WTC11 (cell line): ENCODE measurements around the gene DNAH1.

Experiments
- ATF1 ChIP-seq: sonication (generic); formaldehyde crosslinking; IDR thresholded peaks from 2 replicates; pipeline ENCODE4 v1.8.1; 2023; ENCODE audit warnings: mild to moderate bottlenecking, moderate library complexity, missing genetic modification reagents
- CBFB ChIP-seq: sonication (generic); formaldehyde crosslinking; IDR thresholded peaks from 2 replicates; pipeline ENCODE4 v1.8.1; 2022; ENCODE audit warnings: mild to moderate bottlenecking, low read depth, missing genetic modification reagents
- ESRRA ChIP-seq: sonication (generic); formaldehyde crosslinking; IDR thresholded peaks from 2 replicates; pipeline ENCODE4 v1.8.1; 2022; ENCODE audit warnings: mild to moderate bottlenecking, missing genetic modification reagents, borderline replicate concordance
- FOXJ3 ChIP-seq: sonication (generic); formaldehyde crosslinking; IDR thresholded peaks from 2 replicates; pipeline ENCODE4 v1.9.0; 2021; ENCODE audit warnings: missing genetic modification reagents, mild to moderate bottlenecking, borderline replicate concordance
- RORB ChIP-seq: fragments of 250-450 bp; sonication (Bioruptor Pico); IDR thresholded peaks from 2 replicates; pipeline ENCODE4 v1.9.0; 2021; ENCODE audit warnings: mild to moderate bottlenecking
- ZBTB21 ChIP-seq: sonication (generic); formaldehyde crosslinking; IDR thresholded peaks from 2 replicates; pipeline ENCODE4 v1.8.1; 2023; ENCODE audit warnings: mild to moderate bottlenecking, missing genetic modification reagents, borderline replicate concordance
- ZNF416 ChIP-seq: fragments of 250-450 bp; sonication (Bioruptor Pico); IDR thresholded peaks from 2 replicates; pipeline ENCODE4 v1.9.0; 2021; ENCODE audit warnings: mild to moderate bottlenecking, inconsistent platforms
- TF ChIP-seq, protein P1 (sequence below): sonication (generic); formaldehyde crosslinking; conservative IDR thresholded peaks from 2 replicates; pipeline ENCODE4 v1.8.1; 2023; ENCODE audit warnings: mild to moderate bottlenecking, low read depth, missing genetic modification reagents, moderate library complexity
- TF ChIP-seq, protein P2 (sequence below): sonication (generic); formaldehyde crosslinking; IDR thresholded peaks from 2 replicates; pipeline ENCODE4 v1.8.1; 2022; ENCODE audit warnings: mild to moderate bottlenecking, missing genetic modification reagents, moderate library complexity, borderline replicate concordance
- TF ChIP-seq, protein P3 (sequence below): fragments of 200-600 bp; IDR thresholded peaks from 2 replicates; pipeline ENCODE4 v1.8.0; 2022; ENCODE audit warnings: antibody characterized with exemption
- TF ChIP-seq, protein P4 (sequence below): sonication (generic); formaldehyde crosslinking; IDR thresholded peaks from 2 replicates; pipeline ENCODE4 v1.8.0; 2022; ENCODE audit warnings: mild to moderate bottlenecking, missing genetic modification reagents
- TF ChIP-seq, protein P5 (sequence below): sonication (generic); formaldehyde crosslinking; IDR thresholded peaks from 2 replicates; pipeline ENCODE4 v1.8.0; 2023; ENCODE audit warnings: mild to moderate bottlenecking, missing genetic modification reagents
- TF ChIP-seq, protein P6 (sequence below): fragments of 250-450 bp; sonication (Bioruptor Pico); IDR thresholded peaks from 2 replicates; pipeline ENCODE4 v1.9.0; 2021; ENCODE audit warnings: mild to moderate bottlenecking
- TF ChIP-seq, protein P7 (sequence below): sonication (generic); formaldehyde crosslinking; IDR thresholded peaks from 2 replicates; pipeline ENCODE4 v1.8.1; 2022; ENCODE audit warnings: low read depth, mild to moderate bottlenecking, moderate library complexity, missing genetic modification reagents, borderline replicate concordance

DNA sequence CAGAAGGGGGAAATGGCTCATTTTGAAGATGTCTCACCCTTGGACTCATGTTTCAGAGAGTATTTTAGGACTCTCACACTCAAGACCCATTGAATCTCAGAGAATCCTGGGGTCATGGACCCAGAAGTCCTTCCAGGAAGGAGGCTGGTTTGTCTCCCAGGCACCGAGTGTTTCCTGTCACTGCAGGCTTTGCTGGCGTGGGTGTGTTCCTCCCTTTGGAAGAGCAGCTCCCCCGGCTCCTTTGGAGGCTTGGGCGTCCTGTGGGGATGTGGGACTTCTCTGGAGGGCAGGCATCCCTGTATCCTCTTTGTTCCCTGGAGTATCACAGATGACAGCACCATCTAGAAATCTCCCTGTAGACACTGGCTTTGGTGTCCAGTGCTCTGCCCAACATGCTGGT is 40.0 kb downstream of the DNAH1 start:
- TF ChIP-seq, protein P1, sequence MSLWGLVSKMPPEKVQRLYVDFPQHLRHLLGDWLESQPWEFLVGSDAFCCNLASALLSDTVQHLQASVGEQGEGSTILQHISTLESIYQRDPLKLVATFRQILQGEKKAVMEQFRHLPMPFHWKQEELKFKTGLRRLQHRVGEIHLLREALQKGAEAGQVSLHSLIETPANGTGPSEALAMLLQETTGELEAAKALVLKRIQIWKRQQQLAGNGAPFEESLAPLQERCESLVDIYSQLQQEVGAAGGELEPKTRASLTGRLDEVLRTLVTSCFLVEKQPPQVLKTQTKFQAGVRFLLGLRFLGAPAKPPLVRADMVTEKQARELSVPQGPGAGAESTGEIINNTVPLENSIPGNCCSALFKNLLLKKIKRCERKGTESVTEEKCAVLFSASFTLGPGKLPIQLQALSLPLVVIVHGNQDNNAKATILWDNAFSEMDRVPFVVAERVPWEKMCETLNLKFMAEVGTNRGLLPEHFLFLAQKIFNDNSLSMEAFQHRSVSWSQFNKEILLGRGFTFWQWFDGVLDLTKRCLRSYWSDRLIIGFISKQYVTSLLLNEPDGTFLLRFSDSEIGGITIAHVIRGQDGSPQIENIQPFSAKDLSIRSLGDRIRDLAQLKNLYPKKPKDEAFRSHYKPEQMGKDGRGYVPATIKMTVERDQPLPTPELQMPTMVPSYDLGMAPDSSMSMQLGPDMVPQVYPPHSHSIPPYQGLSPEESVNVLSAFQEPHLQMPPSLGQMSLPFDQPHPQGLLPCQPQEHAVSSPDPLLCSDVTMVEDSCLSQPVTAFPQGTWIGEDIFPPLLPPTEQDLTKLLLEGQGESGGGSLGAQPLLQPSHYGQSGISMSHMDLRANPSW (CRISPR knock-in tag), result no peak
- TF ChIP-seq, protein P2, sequence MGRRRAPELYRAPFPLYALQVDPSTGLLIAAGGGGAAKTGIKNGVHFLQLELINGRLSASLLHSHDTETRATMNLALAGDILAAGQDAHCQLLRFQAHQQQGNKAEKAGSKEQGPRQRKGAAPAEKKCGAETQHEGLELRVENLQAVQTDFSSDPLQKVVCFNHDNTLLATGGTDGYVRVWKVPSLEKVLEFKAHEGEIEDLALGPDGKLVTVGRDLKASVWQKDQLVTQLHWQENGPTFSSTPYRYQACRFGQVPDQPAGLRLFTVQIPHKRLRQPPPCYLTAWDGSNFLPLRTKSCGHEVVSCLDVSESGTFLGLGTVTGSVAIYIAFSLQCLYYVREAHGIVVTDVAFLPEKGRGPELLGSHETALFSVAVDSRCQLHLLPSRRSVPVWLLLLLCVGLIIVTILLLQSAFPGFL (CRISPR knock-in tag), result no peak
- TF ChIP-seq, protein P3, sequence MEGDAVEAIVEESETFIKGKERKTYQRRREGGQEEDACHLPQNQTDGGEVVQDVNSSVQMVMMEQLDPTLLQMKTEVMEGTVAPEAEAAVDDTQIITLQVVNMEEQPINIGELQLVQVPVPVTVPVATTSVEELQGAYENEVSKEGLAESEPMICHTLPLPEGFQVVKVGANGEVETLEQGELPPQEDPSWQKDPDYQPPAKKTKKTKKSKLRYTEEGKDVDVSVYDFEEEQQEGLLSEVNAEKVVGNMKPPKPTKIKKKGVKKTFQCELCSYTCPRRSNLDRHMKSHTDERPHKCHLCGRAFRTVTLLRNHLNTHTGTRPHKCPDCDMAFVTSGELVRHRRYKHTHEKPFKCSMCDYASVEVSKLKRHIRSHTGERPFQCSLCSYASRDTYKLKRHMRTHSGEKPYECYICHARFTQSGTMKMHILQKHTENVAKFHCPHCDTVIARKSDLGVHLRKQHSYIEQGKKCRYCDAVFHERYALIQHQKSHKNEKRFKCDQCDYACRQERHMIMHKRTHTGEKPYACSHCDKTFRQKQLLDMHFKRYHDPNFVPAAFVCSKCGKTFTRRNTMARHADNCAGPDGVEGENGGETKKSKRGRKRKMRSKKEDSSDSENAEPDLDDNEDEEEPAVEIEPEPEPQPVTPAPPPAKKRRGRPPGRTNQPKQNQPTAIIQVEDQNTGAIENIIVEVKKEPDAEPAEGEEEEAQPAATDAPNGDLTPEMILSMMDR, result no peak
- TF ChIP-seq RORB (CRISPR knock-in tag) (no peak), ZNF416 (CRISPR knock-in tag) (no peak), CBFB (CRISPR knock-in tag) (no peak), ZBTB21 (CRISPR knock-in tag) (no peak), ATF1 (CRISPR knock-in tag) (no peak), ESRRA (no peak), FOXJ3 (CRISPR knock-in tag) (no peak)
- TF ChIP-seq, protein P4, sequence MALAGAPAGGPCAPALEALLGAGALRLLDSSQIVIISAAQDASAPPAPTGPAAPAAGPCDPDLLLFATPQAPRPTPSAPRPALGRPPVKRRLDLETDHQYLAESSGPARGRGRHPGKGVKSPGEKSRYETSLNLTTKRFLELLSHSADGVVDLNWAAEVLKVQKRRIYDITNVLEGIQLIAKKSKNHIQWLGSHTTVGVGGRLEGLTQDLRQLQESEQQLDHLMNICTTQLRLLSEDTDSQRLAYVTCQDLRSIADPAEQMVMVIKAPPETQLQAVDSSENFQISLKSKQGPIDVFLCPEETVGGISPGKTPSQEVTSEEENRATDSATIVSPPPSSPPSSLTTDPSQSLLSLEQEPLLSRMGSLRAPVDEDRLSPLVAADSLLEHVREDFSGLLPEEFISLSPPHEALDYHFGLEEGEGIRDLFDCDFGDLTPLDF, result no peak
- TF ChIP-seq, protein P5, sequence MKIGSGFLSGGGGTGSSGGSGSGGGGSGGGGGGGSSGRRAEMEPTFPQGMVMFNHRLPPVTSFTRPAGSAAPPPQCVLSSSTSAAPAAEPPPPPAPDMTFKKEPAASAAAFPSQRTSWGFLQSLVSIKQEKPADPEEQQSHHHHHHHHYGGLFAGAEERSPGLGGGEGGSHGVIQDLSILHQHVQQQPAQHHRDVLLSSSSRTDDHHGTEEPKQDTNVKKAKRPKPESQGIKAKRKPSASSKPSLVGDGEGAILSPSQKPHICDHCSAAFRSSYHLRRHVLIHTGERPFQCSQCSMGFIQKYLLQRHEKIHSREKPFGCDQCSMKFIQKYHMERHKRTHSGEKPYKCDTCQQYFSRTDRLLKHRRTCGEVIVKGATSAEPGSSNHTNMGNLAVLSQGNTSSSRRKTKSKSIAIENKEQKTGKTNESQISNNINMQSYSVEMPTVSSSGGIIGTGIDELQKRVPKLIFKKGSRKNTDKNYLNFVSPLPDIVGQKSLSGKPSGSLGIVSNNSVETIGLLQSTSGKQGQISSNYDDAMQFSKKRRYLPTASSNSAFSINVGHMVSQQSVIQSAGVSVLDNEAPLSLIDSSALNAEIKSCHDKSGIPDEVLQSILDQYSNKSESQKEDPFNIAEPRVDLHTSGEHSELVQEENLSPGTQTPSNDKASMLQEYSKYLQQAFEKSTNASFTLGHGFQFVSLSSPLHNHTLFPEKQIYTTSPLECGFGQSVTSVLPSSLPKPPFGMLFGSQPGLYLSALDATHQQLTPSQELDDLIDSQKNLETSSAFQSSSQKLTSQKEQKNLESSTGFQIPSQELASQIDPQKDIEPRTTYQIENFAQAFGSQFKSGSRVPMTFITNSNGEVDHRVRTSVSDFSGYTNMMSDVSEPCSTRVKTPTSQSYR (CRISPR knock-in tag), result no peak
- TF ChIP-seq, protein P6, sequence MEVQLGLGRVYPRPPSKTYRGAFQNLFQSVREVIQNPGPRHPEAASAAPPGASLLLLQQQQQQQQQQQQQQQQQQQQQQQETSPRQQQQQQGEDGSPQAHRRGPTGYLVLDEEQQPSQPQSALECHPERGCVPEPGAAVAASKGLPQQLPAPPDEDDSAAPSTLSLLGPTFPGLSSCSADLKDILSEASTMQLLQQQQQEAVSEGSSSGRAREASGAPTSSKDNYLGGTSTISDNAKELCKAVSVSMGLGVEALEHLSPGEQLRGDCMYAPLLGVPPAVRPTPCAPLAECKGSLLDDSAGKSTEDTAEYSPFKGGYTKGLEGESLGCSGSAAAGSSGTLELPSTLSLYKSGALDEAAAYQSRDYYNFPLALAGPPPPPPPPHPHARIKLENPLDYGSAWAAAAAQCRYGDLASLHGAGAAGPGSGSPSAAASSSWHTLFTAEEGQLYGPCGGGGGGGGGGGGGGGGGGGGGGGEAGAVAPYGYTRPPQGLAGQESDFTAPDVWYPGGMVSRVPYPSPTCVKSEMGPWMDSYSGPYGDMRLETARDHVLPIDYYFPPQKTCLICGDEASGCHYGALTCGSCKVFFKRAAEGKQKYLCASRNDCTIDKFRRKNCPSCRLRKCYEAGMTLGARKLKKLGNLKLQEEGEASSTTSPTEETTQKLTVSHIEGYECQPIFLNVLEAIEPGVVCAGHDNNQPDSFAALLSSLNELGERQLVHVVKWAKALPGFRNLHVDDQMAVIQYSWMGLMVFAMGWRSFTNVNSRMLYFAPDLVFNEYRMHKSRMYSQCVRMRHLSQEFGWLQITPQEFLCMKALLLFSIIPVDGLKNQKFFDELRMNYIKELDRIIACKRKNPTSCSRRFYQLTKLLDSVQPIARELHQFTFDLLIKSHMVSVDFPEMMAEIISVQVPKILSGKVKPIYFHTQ (CRISPR knock-in tag), result no peak
- TF ChIP-seq, protein P7, sequence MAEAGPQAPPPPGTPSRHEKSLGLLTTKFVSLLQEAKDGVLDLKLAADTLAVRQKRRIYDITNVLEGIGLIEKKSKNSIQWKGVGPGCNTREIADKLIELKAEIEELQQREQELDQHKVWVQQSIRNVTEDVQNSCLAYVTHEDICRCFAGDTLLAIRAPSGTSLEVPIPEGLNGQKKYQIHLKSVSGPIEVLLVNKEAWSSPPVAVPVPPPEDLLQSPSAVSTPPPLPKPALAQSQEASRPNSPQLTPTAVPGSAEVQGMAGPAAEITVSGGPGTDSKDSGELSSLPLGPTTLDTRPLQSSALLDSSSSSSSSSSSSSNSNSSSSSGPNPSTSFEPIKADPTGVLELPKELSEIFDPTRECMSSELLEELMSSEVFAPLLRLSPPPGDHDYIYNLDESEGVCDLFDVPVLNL, result no peak
